DND-41 (cell line): ENCODE data around the gene ZSCAN10.
A peak's percentile ranks its signal among the peaks of the same experiment; 100 is the strongest.

Experiments used
- ATAC-seq: fragments of 200-7000 bp; cut with Tn5 transposase; 3 replicates; pipeline ENCODE4 v1.9.1; 2021; ENCODE audit warnings: low read depth; ENCODE audit not compliant: insufficient read depth
- DNase-seq: peaks from one replicate; pipeline ENCODE4 v3.0.0-alpha.2; 2020
- H2AFZ ChIP-seq: 2 replicates; pipeline ENCODE4 v1.6.0; 2012; ENCODE audit warnings: low read depth, low read length
- H3K27ac ChIP-seq: 2 replicates; pipeline ENCODE4 v1.5.1; 2012; ENCODE audit warnings: low read length, inconsistent platforms
- H3K27me3 ChIP-seq: fragments of 200-600 bp; sonication (generic); 2 replicates; pipeline ENCODE4 v1.6.0; 2012; ENCODE audit warnings: low read length, mild to moderate bottlenecking, inconsistent platforms; ENCODE audit not compliant: insufficient read depth, poor library complexity
- H3K36me3 ChIP-seq: 2 replicates; pipeline ENCODE4 v1.5.1; 2012; ENCODE audit warnings: low read length, inconsistent platforms; ENCODE audit not compliant: insufficient read depth
- H3K4me1 ChIP-seq: 2 replicates; pipeline ENCODE4 v1.5.1; 2012; ENCODE audit warnings: mild to moderate bottlenecking, low read length; ENCODE audit not compliant: insufficient read depth
- H3K4me2 ChIP-seq: 2 replicates; pipeline ENCODE4 v1.6.0; 2012; ENCODE audit warnings: mild to moderate bottlenecking, moderate library complexity, low read length, inconsistent platforms; ENCODE audit not compliant: insufficient read depth
- H3K4me3 ChIP-seq, 2 experiments: fragments of 200-600 bp in 1 of 2; shearing (Covaris generic) in 1 of 2; 2 replicates each; pipeline ENCODE4 v1.5.1; 2012 to 2016; ENCODE audit warnings: inconsistent platforms in 2 of 2, low read length in 2 of 2, mild to moderate bottlenecking in 2 of 2, low read depth in 1 of 2, moderate library complexity in 1 of 2
- H3K79me2 ChIP-seq: 2 replicates; pipeline ENCODE4 v1.6.0; 2012; ENCODE audit warnings: low read length, inconsistent platforms; ENCODE audit not compliant: insufficient read depth
- H3K9ac ChIP-seq: 2 replicates; pipeline ENCODE4 v1.6.0; 2012; ENCODE audit warnings: low read depth, mild to moderate bottlenecking, inconsistent platforms, low read length, moderate library complexity
- H3K9me3 ChIP-seq: 2 replicates; pipeline ENCODE4 v1.5.1; 2012; ENCODE audit warnings: low read length, moderate library complexity, mild to moderate bottlenecking, inconsistent platforms; ENCODE audit not compliant: insufficient read depth, severe bottlenecking
- H4K20me1 ChIP-seq: 2 replicates; pipeline ENCODE4 v1.6.0; 2012; ENCODE audit warnings: low read length; ENCODE audit not compliant: insufficient read depth
- EZH2 ChIP-seq: IDR thresholded peaks from 3 replicates; pipeline ENCODE4 v1.6.1; 2012; ENCODE audit warnings: borderline replicate concordance, low read depth, mild to moderate bottlenecking, moderate library complexity, low read length, inconsistent platforms; ENCODE audit not compliant: severe bottlenecking
- TF ChIP-seq, protein P1 (sequence below): IDR thresholded peaks from 2 replicates; pipeline ENCODE4 v1.5.1; 2012; ENCODE audit warnings: borderline replicate concordance, low read length, moderate library complexity, mild to moderate bottlenecking; ENCODE audit not compliant: poor library complexity, severe bottlenecking; ENCODE audit errors: extremely low read depth

Gene ZSCAN10

DNA sequence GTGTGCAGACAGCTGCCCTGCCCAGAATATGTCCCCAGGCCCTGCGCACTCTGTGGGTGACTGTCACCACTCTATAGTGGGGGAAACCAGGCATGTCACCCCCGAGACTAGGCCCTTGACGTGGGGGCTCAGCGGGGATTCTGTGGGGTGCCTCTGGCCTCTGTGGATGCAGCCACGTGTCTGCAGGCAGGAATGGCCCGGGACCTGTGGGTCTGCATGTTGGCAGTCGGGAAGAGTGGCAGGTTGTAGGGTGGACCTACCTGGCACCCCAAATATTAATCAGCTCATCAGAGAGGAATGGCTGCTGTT is 32.7 kb downstream of the ZSCAN10 start:
- H4K20me1 ChIP-seq, result peaks cover 5% of the 10 kb centered on the region; the same call in 1 of the 2 replicates
- TF ChIP-seq EZH2, result no peak
- TF ChIP-seq, protein P1, sequence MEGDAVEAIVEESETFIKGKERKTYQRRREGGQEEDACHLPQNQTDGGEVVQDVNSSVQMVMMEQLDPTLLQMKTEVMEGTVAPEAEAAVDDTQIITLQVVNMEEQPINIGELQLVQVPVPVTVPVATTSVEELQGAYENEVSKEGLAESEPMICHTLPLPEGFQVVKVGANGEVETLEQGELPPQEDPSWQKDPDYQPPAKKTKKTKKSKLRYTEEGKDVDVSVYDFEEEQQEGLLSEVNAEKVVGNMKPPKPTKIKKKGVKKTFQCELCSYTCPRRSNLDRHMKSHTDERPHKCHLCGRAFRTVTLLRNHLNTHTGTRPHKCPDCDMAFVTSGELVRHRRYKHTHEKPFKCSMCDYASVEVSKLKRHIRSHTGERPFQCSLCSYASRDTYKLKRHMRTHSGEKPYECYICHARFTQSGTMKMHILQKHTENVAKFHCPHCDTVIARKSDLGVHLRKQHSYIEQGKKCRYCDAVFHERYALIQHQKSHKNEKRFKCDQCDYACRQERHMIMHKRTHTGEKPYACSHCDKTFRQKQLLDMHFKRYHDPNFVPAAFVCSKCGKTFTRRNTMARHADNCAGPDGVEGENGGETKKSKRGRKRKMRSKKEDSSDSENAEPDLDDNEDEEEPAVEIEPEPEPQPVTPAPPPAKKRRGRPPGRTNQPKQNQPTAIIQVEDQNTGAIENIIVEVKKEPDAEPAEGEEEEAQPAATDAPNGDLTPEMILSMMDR, result no peak
- DNase-seq (no peak), ATAC-seq (peak; percentile 29; the same call in 2 of the 3 replicates)
- peaks cover 42% of the 10 kb centered on the region for H3K36me3 ChIP-seq
- H3K27ac ChIP-seq, result peak overlapping the region; percentile 92
- no peaks in the 10 kb centered on the region for H3K9me3 ChIP-seq
- H3K9ac ChIP-seq, result peak overlapping the region; percentile 66
- H3K79me2 ChIP-seq, result peaks cover 43% of the 10 kb centered on the region
- H3K4me1 ChIP-seq, result peaks cover 68% of the 10 kb centered on the region
- peak overlapping the region; percentile 85 for H3K4me2 ChIP-seq
- peak overlapping the region; percentile 41 to 93 for H3K4me3 ChIP-seq
- H3K27me3 ChIP-seq, result no peaks in the 10 kb centered on the region
- peak overlapping the region; percentile 10; the same call in 1 of the 2 replicates for H2AFZ ChIP-seq

- peaks cover 43% of the 10 kb centered on the region for H3K79me2 ChIP-seq
- peaks cover 42% of the 10 kb centered on the region for H3K36me3 ChIP-seq
- H3K4me3 ChIP-seq, result peak overlapping the region; percentile 41 to 93
- peak overlapping the region; percentile 57; the same call in 1 of the 2 replicates for H2AFZ ChIP-seq
- peak overlapping the region; percentile 66 for H3K9ac ChIP-seq
- peak overlapping the region; percentile 92 for H3K27ac ChIP-seq
- no peaks in the 10 kb centered on the region for H3K9me3 ChIP-seq
- ATAC-seq (peak; percentile 57), DNase-seq (peak; percentile 48)
- H3K4me2 ChIP-seq, result peak overlapping the region; percentile 85
- TF ChIP-seq, protein P1, result no peak
- no peak for TF ChIP-seq EZH2
- no peaks in the 10 kb centered on the region for H3K27me3 ChIP-seq
- peaks cover 63% of the 10 kb centered on the region for H3K4me1 ChIP-seq
- H4K20me1 ChIP-seq, result peaks cover 5% of the 10 kb centered on the region; the same call in 1 of the 2 replicates
Observed at GRCh38 chr16:3065742-3066439, 33.2 kb downstream of the ZSCAN10 start.

DNA sequence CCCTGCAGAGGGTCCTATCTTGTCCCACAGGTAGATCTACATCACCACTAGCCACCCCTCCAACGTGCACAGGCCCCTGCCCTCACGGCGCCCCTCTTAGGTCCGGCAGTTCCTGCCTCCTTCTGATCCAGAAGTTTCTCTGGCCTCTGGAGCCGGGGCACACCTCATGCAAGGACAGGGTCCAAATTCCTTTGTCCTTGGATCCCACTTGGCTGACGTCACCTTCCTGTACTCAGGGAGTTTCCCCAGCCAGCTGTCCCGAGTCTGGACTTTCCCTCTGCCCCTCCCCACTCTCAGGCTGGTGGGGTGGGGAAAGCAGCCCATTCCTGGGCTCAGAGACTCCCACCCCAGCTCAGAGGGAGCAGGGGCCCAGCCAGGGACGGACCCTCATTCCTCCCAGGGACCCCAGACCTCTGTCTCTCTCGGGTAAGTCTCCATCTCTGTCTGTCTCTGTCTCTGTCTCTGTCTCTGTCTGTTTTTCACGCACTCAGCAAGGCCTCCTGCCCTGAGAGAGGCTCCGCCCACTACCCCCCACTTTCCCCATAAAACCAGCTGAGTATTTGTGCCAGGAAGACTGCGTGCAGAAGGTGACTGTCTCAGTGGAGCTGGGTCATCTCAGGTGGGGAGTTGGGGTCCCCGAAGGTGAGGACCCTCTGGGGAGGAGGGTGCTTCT is 33.9 kb downstream of the ZSCAN10 start, which contains the start of gene IL32:
TSS of gene IL32 (plus strand) at position 572 of the 673 bp plus-strand sequence. CDS start 172 bp downstream, outside the sequence.
- Histone ChIP-seq H3K9me3 (no peaks in the 10 kb centered on the region), H3K4me3 (peak within 1 kb of the TSS; percentile 41 to 93), H2AFZ (peak within 1 kb of the TSS; percentile 57), H3K4me1 (peaks cover 59% of the 10 kb centered on the region), H3K27ac (peak within 1 kb of the TSS; percentile 92), H3K79me2 (peaks cover 43% of the 10 kb centered on the region), H3K36me3 (peaks cover 42% of the 10 kb centered on the region), H3K4me2 (peak within 1 kb of the TSS; percentile 85), H3K27me3 (no peaks in the 10 kb centered on the region), H3K9ac (peak within 1 kb of the TSS; percentile 66), H4K20me1 (peaks cover 5% of the 10 kb centered on the region; the same call in 1 of the 2 replicates)
- TF ChIP-seq, protein P1, result no peak
- TF ChIP-seq EZH2, result no peak
- peak; percentile 57 for ATAC-seq
- peak; percentile 67 for DNase-seq
